Common myeloid progenitor, CD34-positive (primary cell): ENCODE measurements around the gene SMC1A. TPM values are rescaled to one million over a fixed set of nuclear protein-coding genes. Genes with fewer than 3 reads are reported as not detected.
A peak's percentile ranks its signal among the peaks of the same experiment; 100 is the strongest.
"Not testable (repeated sequence)": the region's sequence is repeated elsewhere in the genome, so short reads cannot be mapped to it uniquely, and the experiment has no call there.

ENCODE experiments used
- CTCF ChIA-PET: fragments of 350-600 bp; sonication (Branson Sonifier 250); formaldehyde crosslinking; loops from one replicate; lab custom pipeline; 2021; ENCODE audit warnings: antibody characterized with exemption; lab: Charles Lee
- POLR2A ChIA-PET: fragments of 350-600 bp; sonication (Branson Sonifier 250); formaldehyde crosslinking; loops from one replicate; lab custom pipeline; 2021; ENCODE audit warnings: antibody characterized with exemption; lab: Charles Lee
- DNase-seq, 3 donors: peaks; one replicate each; pipeline versions ENCODE4 v3.0.0 to v3.0.0-alpha.2; 2013
- H3K27ac ChIP-seq, 2 experiments: 1 replicate in 1 of 2; 2 replicates in 1 of 2; pipeline ENCODE4 v1.7.0; 2013; ENCODE audit warnings: inconsistent platforms in 2 of 2, low read length in 2 of 2, mild to moderate bottlenecking in 2 of 2, low read depth in 1 of 2, moderate library complexity in 1 of 2; ENCODE audit not compliant: severe bottlenecking in 2 of 2, insufficient read depth in 1 of 2, poor library complexity in 1 of 2
- H3K27me3 ChIP-seq, 5 experiments: replicated peaks in 2 of 5; 1 replicate in 3 of 5; 2 replicates in 2 of 5; pipeline versions ENCODE4 v1.6.1 to v1.7.0; 2013; ENCODE audit warnings: low read length in 4 of 5, mild to moderate bottlenecking in 2 of 5, moderate library complexity in 2 of 5, inconsistent platforms in 1 of 5; ENCODE audit not compliant: insufficient read depth in 5 of 5, control insufficient read depth in 4 of 5
- H3K36me3 ChIP-seq, 4 experiments: 1 replicate in 2 of 4; 2 replicates in 2 of 4; pipeline versions ENCODE4 v1.6.1 to v1.7.0; 2013; ENCODE audit warnings: low read length in 3 of 4, control low read depth in 1 of 4, mild to moderate bottlenecking in 1 of 4; ENCODE audit not compliant: control insufficient read depth in 4 of 4, insufficient read depth in 4 of 4
- H3K4me1 ChIP-seq, 4 experiments: 1 replicate in 3 of 4; 2 replicates in 1 of 4; pipeline versions ENCODE4 v1.6.1 to v1.7.1; 2013; ENCODE audit warnings: low read length in 3 of 4, mild to moderate bottlenecking in 3 of 4, control low read depth in 1 of 4, inconsistent platforms in 1 of 4, moderate library complexity in 1 of 4; ENCODE audit not compliant: control insufficient read depth in 4 of 4, insufficient read depth in 4 of 4; ENCODE audit errors: control extremely low read depth in 1 of 4
- H3K4me3 ChIP-seq, 7 experiments: 1 replicate in 4 of 7; 2 replicates in 3 of 7; pipeline versions ENCODE4 v1.5.1 to v1.7.0; 2013; ENCODE audit warnings: mild to moderate bottlenecking in 7 of 7, low read length in 6 of 7, moderate library complexity in 6 of 7, inconsistent platforms in 2 of 7, low read depth in 2 of 7, control low read depth in 1 of 7; ENCODE audit not compliant: insufficient read depth in 4 of 7, control insufficient read depth in 1 of 7; ENCODE audit errors: extremely low read depth in 1 of 7
- H3K9me3 ChIP-seq, 5 experiments: 1 replicate in 4 of 5; 2 replicates in 1 of 5; pipeline versions ENCODE4 v1.6.1 to v1.7.1; 2013; ENCODE audit warnings: low read length in 4 of 5, mild to moderate bottlenecking in 2 of 5, inconsistent platforms in 1 of 5, low read depth in 1 of 5, moderate library complexity in 1 of 5; ENCODE audit not compliant: control insufficient read depth in 4 of 5, insufficient read depth in 2 of 5; ENCODE audit errors: control extremely low read depth in 1 of 5
- WGBS: methylation state at CpG from one replicate; pipeline ENCODE4 v1.1.5; 2013; ENCODE audit not compliant: insufficient coverage; 5-methylcytosine and 5-hydroxymethylcytosine counted together
- polyA plus RNA-seq: library from polyadenylated mRNA; unstranded; fragments of 120-200 nt; gene quantifications from one replicate; pipeline ENCODE4 v1.2.1, GENCODE V29; 2013

The SMC1A gene
- polyA plus RNA-seq = 41.9 TPM

GRCh38 chrX:53422086-53422860, at the start of gene SMC1A:
Gene SMC1A (minus strand): TSS chrX:53422654. CDS start chrX:53422600, 54 bp downstream.
- Histone ChIP-seq H3K27me3 (peaks cover 0 to 2% (median 0%) of the 10 kb centered on the region in 5 experiments), H3K27ac (peak within 1 kb of the TSS; percentile 93 to 96), H3K4me3 (peak within 1 kb of the TSS; percentile 61 to 95 (median 89)), H3K9me3 (no peaks in the 10 kb centered on the region), H3K4me1 (peaks cover 6 to 21% (median 17%) of the 10 kb centered on the region in 4 experiments), H3K36me3 (peaks cover 0 to 7% (median 2%) of the 10 kb centered on the region in 4 experiments)
- ChIA-PET POLR2A (interaction anchor here (0.6 to 1.3 kb wide), 2 partner anchors 14 to 84 kb away, joined by 3 read pairs; no protein-coding TSS in a partner anchor), CTCF (interaction anchor here (0.9 to 2.1 kb wide), 3 partner anchors 8 to 106 kb away, joined by 3 to 10 read pairs (median 3); no protein-coding TSS in a partner anchor)
- DNase-seq = peak; percentile 97 to 100 (median 100)
- 1% methylated on average over 71 of the region's 75 CpGs for WGBS

- ChIA-PET CTCF (no interaction called here), POLR2A (no interaction called here)
- 69% methylated on average over 3 of the region's 3 CpGs for WGBS
- Histone ChIP-seq H3K27ac (no peak overlapping the region), H3K4me1 (no peaks in the 10 kb centered on the region), H3K4me3 (no peak overlapping the region), H3K9me3 (no peaks in the 10 kb centered on the region), H3K36me3 (no peaks in the 10 kb centered on the region), H3K27me3 (peaks cover 0 to 15% (median 0%) of the 10 kb centered on the region in 5 experiments)
- no peak for DNase-seq
Observed at GRCh38 chrX:53471346-53471745, 48.9 kb upstream of the SMC1A start.

- H3K4me3 ChIP-seq, H3K4me1 ChIP-seq, POLR2A ChIA-PET, H3K27ac ChIP-seq, H3K36me3 ChIP-seq, CTCF ChIA-PET, DNase-seq, H3K9me3 ChIP-seq: not testable (repeated sequence)
- peaks cover 0 to 15% (median 0%) of the 10 kb centered on the region in 5 experiments for H3K27me3 ChIP-seq
- WGBS = no CpG with 5 or more reads among the region's 3 CpGs
Observed at GRCh38 chrX:53468659-53469058, 46.2 kb upstream of the SMC1A start.

GRCh38 chrX:53458082-53458481, 35.6 kb upstream of the SMC1A start:
- Histone ChIP-seq H3K36me3 (no peaks in the 10 kb centered on the region), H3K9me3 (no peaks in the 10 kb centered on the region), H3K27me3 (peaks cover 0 to 3% (median 0%) of the 10 kb centered on the region in 5 experiments), H3K4me3 (no peak overlapping the region), H3K27ac (no peak overlapping the region), H3K4me1 (no peaks in the 10 kb centered on the region)
- POLR2A ChIA-PET = interaction anchor here (0.6 kb wide), 1 partner anchor 22 kb away, joined by 3 read pairs; no protein-coding TSS in a partner anchor
- CTCF ChIA-PET = interaction anchor here (0.9 to 1.9 kb wide), 4 partner anchors 20 to 142 kb away, joined by 3 to 8 read pairs (median 3); no protein-coding TSS in a partner anchor
- WGBS = 56% methylated on average over 2 of the region's 5 CpGs
- DNase-seq = no peak

GRCh38 chrX:53456254-53456653, 33.8 kb upstream of the SMC1A start:
- ChIA-PET CTCF (interaction anchor here (0.8 to 1.2 kb wide), 3 partner anchors 10 to 143 kb away, joined by 3 read pairs; no protein-coding TSS in a partner anchor), POLR2A (no interaction called here)
- no peaks in the 10 kb centered on the region for H3K4me1 ChIP-seq
- H3K4me3 ChIP-seq = no peak overlapping the region
- H3K27me3 ChIP-seq = peaks cover 0 to 3% (median 0%) of the 10 kb centered on the region in 5 experiments
- H3K36me3 ChIP-seq = no peaks in the 10 kb centered on the region
- no peak overlapping the region for H3K27ac ChIP-seq
- WGBS = 64% methylated on average over 1 of the region's 3 CpGs
- no peaks in the 10 kb centered on the region for H3K9me3 ChIP-seq
- no peak for DNase-seq

- Histone ChIP-seq H3K27me3 (peaks cover 0 to 11% (median 0%) of the 10 kb centered on the region in 5 experiments), H3K4me1 (no peaks in the 10 kb centered on the region), H3K9me3 (no peaks in the 10 kb centered on the region), H3K36me3 (no peaks in the 10 kb centered on the region), H3K4me3 (no peak overlapping the region), H3K27ac (no peak overlapping the region)
- ChIA-PET POLR2A (no interaction called here), CTCF (interaction anchor here (1.2 kb wide), 1 partner anchor 29 kb away, joined by 4 read pairs; no protein-coding TSS in a partner anchor)
- peak in 2 of 3 donors; percentile 27 to 40 for DNase-seq
Observed at GRCh38 chrX:53452812-53453211, 30.4 kb upstream of the SMC1A start.

- Histone ChIP-seq H3K4me1 (no peaks in the 10 kb centered on the region), H3K27ac (no peak overlapping the region), H3K4me3 (no peak overlapping the region), H3K9me3 (no peaks in the 10 kb centered on the region), H3K27me3 (peaks cover 0 to 25% (median 0%) of the 10 kb centered on the region in 5 experiments), H3K36me3 (no peaks in the 10 kb centered on the region)
- POLR2A ChIA-PET = no interaction called here
- 95% methylated on average over 3 of the region's 3 CpGs for WGBS
- no peak for DNase-seq
- CTCF ChIA-PET = no interaction called here
Observed at GRCh38 chrX:53449632-53450031, 27.2 kb upstream of the SMC1A start.
